GM12801 (cell line): ENCODE data around the gene CDK5RAP3.

Experiments
- TF ChIP-seq, protein P1 (sequence below): IDR thresholded peaks from one replicate; pipeline ENCODE4 v1.5.1; 2011; ENCODE audit warnings: control low read depth; ENCODE audit not compliant: insufficient read length; ENCODE audit errors: extremely low read depth

CDK5RAP3 gene

DNA sequence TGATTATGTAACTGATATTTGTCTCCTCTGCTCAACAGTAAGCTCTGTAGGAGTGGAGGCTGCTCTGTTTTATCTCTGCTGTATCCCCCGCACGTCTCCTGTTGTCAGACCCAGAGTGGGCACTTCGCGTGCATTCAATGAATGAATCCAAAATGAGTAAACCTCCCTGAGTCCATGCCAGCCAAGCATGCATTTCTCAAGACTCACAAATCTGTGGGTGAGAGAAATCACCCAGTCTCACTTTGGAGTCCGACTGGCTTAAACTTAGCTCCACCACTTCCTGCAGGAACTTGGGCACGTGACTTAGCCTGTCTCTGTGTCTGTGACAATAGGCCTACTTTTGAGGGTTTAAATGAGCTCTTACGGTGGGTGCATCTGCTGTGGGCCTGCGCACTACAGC, 25.8 kb upstream of the CDK5RAP3 start:
- TF ChIP-seq, protein P1, sequence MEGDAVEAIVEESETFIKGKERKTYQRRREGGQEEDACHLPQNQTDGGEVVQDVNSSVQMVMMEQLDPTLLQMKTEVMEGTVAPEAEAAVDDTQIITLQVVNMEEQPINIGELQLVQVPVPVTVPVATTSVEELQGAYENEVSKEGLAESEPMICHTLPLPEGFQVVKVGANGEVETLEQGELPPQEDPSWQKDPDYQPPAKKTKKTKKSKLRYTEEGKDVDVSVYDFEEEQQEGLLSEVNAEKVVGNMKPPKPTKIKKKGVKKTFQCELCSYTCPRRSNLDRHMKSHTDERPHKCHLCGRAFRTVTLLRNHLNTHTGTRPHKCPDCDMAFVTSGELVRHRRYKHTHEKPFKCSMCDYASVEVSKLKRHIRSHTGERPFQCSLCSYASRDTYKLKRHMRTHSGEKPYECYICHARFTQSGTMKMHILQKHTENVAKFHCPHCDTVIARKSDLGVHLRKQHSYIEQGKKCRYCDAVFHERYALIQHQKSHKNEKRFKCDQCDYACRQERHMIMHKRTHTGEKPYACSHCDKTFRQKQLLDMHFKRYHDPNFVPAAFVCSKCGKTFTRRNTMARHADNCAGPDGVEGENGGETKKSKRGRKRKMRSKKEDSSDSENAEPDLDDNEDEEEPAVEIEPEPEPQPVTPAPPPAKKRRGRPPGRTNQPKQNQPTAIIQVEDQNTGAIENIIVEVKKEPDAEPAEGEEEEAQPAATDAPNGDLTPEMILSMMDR, result no peak

DNA sequence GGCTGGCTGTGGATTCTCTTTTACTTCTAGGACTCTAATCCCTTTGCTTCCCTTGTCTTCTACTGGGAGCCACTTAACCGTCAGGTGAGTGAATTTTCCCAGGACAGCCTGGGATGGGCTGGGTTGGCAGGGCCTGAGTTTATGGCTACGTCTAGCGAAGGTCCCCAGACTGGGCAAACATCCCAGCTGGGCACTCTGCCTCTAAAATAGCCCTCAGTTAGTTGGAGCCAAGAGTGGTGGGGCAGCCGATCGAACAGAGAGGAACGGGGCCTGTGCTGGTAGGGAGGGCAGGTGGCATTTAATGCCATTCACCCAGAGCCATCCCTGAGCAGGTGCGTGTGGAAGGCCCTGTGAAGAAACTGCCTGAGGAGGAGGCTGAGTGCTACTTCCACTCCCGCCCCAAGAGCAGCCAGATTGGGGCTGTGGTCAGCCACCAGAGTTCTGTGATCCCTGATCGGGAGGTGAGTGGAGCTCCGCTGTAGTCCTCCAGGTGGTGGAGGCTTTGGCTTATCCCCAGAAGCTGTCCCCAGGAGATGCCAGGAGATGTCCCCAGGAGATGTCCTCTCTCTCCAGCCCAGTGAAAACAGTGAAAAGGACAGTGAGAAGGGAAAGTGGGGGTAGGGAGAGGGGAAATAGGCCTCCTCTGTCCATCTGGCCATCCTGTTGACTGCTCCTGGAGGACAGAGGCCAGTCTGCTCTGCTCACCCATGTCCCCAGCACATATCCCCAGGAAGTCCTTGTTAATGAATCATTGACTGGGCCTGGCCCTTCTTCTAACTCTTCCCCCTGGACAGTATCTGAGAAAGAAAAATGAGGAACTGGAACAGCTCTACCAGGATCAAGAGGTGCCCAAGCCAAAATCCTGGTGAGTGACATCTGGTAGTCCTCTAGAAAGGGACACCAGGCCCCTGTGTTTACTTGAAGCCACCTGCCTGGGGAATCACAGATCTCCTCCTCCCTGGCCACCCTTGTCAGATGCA, 25.1 kb upstream of the CDK5RAP3 start:
- TF ChIP-seq, protein P1, result no peak

DNA sequence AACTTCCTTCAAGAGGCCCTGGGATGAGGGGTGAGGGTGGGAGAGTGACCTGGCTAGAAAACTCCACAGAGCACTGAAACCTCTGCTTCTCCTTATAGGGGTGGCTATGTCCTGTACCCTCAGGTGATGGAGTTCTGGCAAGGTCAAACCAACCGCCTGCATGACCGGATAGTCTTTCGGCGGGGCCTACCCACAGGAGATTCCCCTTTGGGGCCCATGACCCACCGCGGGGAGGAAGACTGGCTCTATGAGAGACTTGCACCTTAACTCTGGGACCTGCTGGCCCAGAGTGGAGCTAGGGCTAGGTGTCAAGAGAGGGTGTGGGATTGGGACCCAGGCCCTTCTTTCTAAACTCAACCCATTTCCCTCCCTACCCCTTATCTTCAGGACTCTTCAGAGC, 24.4 kb upstream of the CDK5RAP3 start:
- TF ChIP-seq, protein P1, result no peak

DNA sequence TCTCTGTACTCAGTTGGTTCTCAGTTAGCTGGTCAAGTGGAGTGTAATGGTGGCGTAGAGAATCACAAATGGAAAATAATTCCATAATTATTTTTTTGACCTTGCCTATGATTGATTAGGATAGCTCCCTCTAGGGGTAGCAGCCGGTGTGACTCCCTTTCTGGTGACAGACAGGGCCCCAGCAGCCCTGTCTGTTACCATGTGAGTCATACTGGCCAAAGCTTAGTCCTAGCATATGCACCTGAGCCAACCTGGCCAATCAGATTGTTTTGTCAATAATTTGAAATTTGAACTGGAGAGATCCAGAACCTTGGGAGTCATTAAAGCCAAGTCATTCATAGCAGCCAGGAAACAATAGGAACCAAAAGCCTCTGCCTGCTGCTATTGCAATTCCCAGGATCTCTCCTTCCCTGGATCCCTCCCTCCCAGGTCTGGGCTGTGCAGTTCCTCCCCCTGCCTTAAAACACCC, 23.9 kb upstream of the CDK5RAP3 start:
- TF ChIP-seq, protein P1, result no peak

DNA sequence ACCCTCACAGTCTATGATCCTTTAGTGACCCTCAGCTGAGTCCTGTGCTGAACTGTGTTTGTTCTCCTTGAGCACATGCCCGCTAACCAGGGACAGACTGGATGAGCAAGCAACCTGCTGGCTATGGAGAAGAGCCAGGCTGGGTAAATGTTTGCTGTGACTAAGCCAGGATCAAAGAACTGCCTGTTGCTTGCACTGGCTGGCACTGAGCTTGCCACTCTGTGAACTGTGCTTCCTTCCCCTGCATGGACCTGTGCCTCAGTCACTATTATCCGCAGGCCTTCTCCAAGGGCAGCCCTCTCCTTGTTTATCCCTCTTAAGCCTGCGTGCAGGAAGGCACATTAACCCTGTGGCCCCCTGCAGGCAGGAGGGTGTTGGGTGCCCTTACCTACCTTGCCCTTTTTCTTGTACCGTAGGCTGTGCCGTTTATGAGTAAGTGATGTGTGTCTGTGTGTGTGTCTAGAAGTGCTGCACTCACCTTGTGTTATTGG, 22.2 kb upstream of the CDK5RAP3 start:
- TF ChIP-seq, protein P1, result no peak

DNA sequence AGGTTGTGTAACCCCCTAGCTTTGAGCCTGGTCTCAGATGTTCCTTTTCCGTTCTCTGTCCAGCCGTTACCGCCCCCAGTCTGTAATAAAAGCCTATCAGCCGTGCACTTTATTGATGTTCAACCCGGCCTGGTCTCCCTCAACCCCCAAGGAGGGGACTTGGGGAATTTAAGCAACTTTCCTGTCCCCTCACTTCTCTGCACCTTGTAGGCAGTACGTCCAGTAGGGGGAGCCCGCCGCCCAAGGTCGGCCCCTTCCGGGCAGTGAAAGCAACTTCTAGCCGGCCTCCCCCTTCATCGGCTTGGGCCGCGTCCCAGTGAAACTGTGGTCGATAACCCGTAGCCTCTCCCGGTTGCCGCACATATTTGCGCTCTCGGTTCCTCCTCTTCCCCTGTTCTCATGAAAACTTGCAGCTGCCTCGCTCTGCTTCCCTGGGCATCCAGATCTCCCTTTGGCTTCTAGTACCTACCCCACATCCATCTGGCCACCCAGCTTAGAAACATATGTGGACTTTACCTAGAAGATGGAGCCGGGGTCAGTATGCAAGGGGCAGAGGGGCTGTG, 21.6 kb upstream of the CDK5RAP3 start:
- TF ChIP-seq, protein P1, result no peak

DNA sequence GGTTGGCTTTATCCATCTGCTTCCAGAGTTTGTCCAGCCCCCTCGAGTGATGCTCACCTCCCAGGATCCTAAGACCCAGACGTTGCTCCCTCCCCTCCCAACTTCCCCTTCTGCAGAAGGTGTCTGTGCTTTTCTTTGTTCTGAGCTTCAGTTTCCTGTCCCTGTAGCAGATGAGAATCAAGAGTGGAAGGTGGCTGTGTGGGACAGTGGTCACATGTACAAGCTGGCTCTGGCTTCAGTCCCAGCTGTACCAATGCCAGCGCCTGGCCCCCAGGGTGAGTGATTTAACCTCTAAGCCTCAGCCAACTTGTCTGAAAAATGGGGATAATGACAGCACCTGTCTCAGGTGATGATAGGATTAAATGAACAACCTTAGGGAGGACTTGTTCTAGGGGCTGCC, 21.0 kb upstream of the CDK5RAP3 start:
- TF ChIP-seq, protein P1, result no peak
